ENCODE measurements around the gene ZFYVE26.

Gene ZFYVE26

GRCh38 chr14:67776653-67777322 is 39.6 kb downstream of the ZFYVE26 start:
- TF ChIP-seq CREB1 (IDR thresholded peaks at IDR 0.05; ENCODE audit: low read depth) (no peak), EP300 (IDR thresholded peaks at IDR 0.05; ENCODE audit: borderline replicate concordance) (no peak), FOXM1 (IDR thresholded peaks at IDR 0.05; ENCODE audit: borderline replicate concordance, low read depth) (no peak), CEBPB (IDR thresholded peaks at IDR 0.05) (no peak), YY1 (IDR thresholded peaks at IDR 0.05; ENCODE audit: low read depth) (no peak), TCF12 (IDR thresholded peaks at IDR 0.05; ENCODE audit: low read depth) (no peak), USF1 (IDR thresholded peaks at IDR 0.05) (no peak), NFIC (IDR thresholded peaks at IDR 0.05) (no peak), TEAD4 (IDR thresholded peaks at IDR 0.05) (no peak), RAD21 (IDR thresholded peaks at IDR 0.05; ENCODE audit: low read depth) (no peak)

- TF ChIP-seq MAX (IDR thresholded peaks at IDR 0.05) (no peak), USF1 (IDR thresholded peaks at IDR 0.05) (no peak), CREB1 (IDR thresholded peaks at IDR 0.05; ENCODE audit: low read depth) (no peak), TCF12 (IDR thresholded peaks at IDR 0.05; ENCODE audit: low read depth) (no peak), NFIC (IDR thresholded peaks at IDR 0.05) (no peak)
These were observed 42.5 kb downstream of the ZFYVE26 start for GRCh38 chr14:67773844-67774377.

DNA sequence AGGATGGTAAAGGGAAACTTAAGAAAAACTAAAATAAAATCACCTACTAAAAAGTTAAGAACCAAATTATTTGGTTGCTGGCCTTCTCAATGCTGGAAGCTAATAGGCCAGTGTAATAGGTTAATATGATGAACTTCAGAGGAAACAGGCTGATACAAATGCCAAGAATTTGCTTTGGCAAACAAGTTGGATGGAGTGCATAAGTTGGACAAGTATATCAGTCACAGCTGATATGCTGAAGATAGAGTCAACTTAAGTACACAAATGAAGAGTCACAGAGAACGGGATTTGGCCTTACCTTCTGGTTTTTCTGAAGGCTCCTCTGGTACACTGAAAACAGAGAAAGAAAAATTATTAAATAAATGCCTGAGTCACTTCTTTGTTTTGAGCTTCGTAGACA is 48.2 kb downstream of the ZFYVE26 start:
- TF ChIP-seq EGR1 (IDR thresholded peaks at IDR 0.05) (no peak), CEBPB (IDR thresholded peaks at IDR 0.05) (no peak), YY1 (IDR thresholded peaks at IDR 0.05; ENCODE audit: low read depth) (no peak), TCF12 (IDR thresholded peaks at IDR 0.05; ENCODE audit: low read depth) (no peak), USF1 (IDR thresholded peaks at IDR 0.05) (no peak), ZBTB7A (IDR thresholded peaks at IDR 0.05; ENCODE audit: low read depth) (no peak), CREB1 (IDR thresholded peaks at IDR 0.05; ENCODE audit: low read depth) (no peak), EP300 (IDR thresholded peaks at IDR 0.05; ENCODE audit: borderline replicate concordance) (no peak), NFIC (IDR thresholded peaks at IDR 0.05) (no peak), MAX (IDR thresholded peaks at IDR 0.05) (no peak), TAF1 (IDR thresholded peaks at IDR 0.05; ENCODE audit: low read depth) (no peak), RAD21 (IDR thresholded peaks at IDR 0.05; ENCODE audit: low read depth) (no peak), FOXM1 (IDR thresholded peaks at IDR 0.05; ENCODE audit: borderline replicate concordance, low read depth) (no peak), TEAD4 (IDR thresholded peaks at IDR 0.05) (no peak)
- TF ChIP-seq, protein P1, sequence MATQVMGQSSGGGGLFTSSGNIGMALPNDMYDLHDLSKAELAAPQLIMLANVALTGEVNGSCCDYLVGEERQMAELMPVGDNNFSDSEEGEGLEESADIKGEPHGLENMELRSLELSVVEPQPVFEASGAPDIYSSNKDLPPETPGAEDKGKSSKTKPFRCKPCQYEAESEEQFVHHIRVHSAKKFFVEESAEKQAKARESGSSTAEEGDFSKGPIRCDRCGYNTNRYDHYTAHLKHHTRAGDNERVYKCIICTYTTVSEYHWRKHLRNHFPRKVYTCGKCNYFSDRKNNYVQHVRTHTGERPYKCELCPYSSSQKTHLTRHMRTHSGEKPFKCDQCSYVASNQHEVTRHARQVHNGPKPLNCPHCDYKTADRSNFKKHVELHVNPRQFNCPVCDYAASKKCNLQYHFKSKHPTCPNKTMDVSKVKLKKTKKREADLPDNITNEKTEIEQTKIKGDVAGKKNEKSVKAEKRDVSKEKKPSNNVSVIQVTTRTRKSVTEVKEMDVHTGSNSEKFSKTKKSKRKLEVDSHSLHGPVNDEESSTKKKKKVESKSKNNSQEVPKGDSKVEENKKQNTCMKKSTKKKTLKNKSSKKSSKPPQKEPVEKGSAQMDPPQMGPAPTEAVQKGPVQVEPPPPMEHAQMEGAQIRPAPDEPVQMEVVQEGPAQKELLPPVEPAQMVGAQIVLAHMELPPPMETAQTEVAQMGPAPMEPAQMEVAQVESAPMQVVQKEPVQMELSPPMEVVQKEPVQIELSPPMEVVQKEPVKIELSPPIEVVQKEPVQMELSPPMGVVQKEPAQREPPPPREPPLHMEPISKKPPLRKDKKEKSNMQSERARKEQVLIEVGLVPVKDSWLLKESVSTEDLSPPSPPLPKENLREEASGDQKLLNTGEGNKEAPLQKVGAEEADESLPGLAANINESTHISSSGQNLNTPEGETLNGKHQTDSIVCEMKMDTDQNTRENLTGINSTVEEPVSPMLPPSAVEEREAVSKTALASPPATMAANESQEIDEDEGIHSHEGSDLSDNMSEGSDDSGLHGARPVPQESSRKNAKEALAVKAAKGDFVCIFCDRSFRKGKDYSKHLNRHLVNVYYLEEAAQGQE (IDR thresholded peaks at IDR 0.05; ENCODE audit: low read depth) = no peak

GRCh38 chr14:67766035-67766680 is 50.2 kb downstream of the ZFYVE26 start:
- TF ChIP-seq EP300 (IDR thresholded peaks at IDR 0.05; ENCODE audit: borderline replicate concordance) (no peak), CREB1 (IDR thresholded peaks at IDR 0.05; ENCODE audit: low read depth) (no peak), TEAD4 (IDR thresholded peaks at IDR 0.05) (no peak), CEBPB (IDR thresholded peaks at IDR 0.05) (no peak), TAF1 (IDR thresholded peaks at IDR 0.05; ENCODE audit: low read depth) (no peak), TCF12 (IDR thresholded peaks at IDR 0.05; ENCODE audit: low read depth) (no peak), RAD21 (IDR thresholded peaks at IDR 0.05; ENCODE audit: low read depth) (no peak), NFIC (IDR thresholded peaks at IDR 0.05) (no peak), EGR1 (IDR thresholded peaks at IDR 0.05) (no peak), YY1 (IDR thresholded peaks at IDR 0.05; ENCODE audit: low read depth) (no peak), MAX (IDR thresholded peaks at IDR 0.05) (no peak), ZBTB7A (IDR thresholded peaks at IDR 0.05; ENCODE audit: low read depth) (no peak), USF1 (IDR thresholded peaks at IDR 0.05) (no peak), FOXM1 (IDR thresholded peaks at IDR 0.05; ENCODE audit: borderline replicate concordance, low read depth) (no peak)
- TF ChIP-seq, protein P1 (IDR thresholded peaks at IDR 0.05; ENCODE audit: low read depth) = no peak

Data from Ishikawa (cell line).